Measurements from ENCODE around the gene ERBIN.
"Not testable (repeated sequence)": the region's sequence is repeated elsewhere in the genome, so short reads cannot be mapped to it uniquely, and the experiment has no call there.

The ERBIN gene

GRCh38 chr5:65971643-65972042 is 45.3 kb downstream of the ERBIN start:
- TF ChIP-seq TAF1 (IDR thresholded peaks at IDR 0.05; ENCODE audit: low read depth, low read length) = no peak
- no peak for TF ChIP-seq SPI1 (IDR thresholded peaks at IDR 0.05; ENCODE audit: low read depth, low read length)
- TF ChIP-seq PAX5 (IDR thresholded peaks at IDR 0.05; ENCODE audit: insufficient read depth, low read length, severe bottlenecking) = no peak
- DNase-seq (ENCODE audit: insufficient read length, low spot score) (no peak), FAIRE-seq (no peak)

GRCh38 chr5:65972896-65973295 is 46.5 kb downstream of the ERBIN start:
- not testable (repeated sequence) for DNase-seq (ENCODE audit: insufficient read length, low spot score); FAIRE-seq

DNA sequence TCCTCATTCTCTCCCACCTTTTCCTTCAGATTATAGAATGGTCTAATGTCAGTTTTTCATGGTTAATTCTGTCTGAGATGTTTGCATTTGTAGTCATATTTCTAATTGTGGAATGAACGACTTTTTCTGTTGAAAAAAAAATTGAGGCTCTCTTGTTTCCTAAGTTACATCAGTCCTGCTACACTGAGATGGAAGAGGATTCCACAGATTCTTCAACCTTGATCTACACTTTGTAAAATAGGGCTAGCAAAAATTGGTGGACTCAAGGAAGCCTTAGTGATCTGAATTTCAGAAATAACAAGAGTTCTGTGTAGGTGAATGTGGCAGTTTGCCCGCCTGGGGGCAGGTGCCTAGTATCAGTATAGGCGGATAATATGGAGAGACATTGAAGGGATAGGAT is 51.9 kb downstream of the ERBIN start:
- FAIRE-seq (no peak), DNase-seq (ENCODE audit: insufficient read length, low spot score) (no peak)
- no peak for TF ChIP-seq SPI1 (IDR thresholded peaks at IDR 0.05; ENCODE audit: low read depth, low read length)
- TF ChIP-seq POU2F2 (IDR thresholded peaks at IDR 0.05; ENCODE audit: low read depth, low read length) = no peak
- TF ChIP-seq PAX5 (IDR thresholded peaks at IDR 0.05; ENCODE audit: insufficient read depth, low read length, severe bottlenecking) = no peak
- TF ChIP-seq POLR2AphosphoS5 (IDR thresholded peaks at IDR 0.05; ENCODE audit: low read depth, low read length) = no peak
- TF ChIP-seq TAF1 (IDR thresholded peaks at IDR 0.05; ENCODE audit: low read depth, low read length) = no peak
- no peak for TF ChIP-seq POLR2A (IDR thresholded peaks at IDR 0.05; ENCODE audit: low read depth, low read length)

- no peak for TF ChIP-seq PAX5 (IDR thresholded peaks at IDR 0.05; ENCODE audit: insufficient read depth, low read length, severe bottlenecking)
- no peak for TF ChIP-seq SPI1 (IDR thresholded peaks at IDR 0.05; ENCODE audit: low read depth, low read length)
- TF ChIP-seq POLR2A (IDR thresholded peaks at IDR 0.05; ENCODE audit: low read depth, low read length) = no peak
- no peak for TF ChIP-seq POU2F2 (IDR thresholded peaks at IDR 0.05; ENCODE audit: low read depth, low read length)
- TF ChIP-seq TAF1 (IDR thresholded peaks at IDR 0.05; ENCODE audit: low read depth, low read length) = no peak
- no peak for TF ChIP-seq POLR2AphosphoS5 (IDR thresholded peaks at IDR 0.05; ENCODE audit: low read depth, low read length)
- no peak for DNase-seq (ENCODE audit: insufficient read length, low spot score)
- no peak for FAIRE-seq
These were observed 55.2 kb downstream of the ERBIN start for GRCh38 chr5:65981548-65981947.

DNA sequence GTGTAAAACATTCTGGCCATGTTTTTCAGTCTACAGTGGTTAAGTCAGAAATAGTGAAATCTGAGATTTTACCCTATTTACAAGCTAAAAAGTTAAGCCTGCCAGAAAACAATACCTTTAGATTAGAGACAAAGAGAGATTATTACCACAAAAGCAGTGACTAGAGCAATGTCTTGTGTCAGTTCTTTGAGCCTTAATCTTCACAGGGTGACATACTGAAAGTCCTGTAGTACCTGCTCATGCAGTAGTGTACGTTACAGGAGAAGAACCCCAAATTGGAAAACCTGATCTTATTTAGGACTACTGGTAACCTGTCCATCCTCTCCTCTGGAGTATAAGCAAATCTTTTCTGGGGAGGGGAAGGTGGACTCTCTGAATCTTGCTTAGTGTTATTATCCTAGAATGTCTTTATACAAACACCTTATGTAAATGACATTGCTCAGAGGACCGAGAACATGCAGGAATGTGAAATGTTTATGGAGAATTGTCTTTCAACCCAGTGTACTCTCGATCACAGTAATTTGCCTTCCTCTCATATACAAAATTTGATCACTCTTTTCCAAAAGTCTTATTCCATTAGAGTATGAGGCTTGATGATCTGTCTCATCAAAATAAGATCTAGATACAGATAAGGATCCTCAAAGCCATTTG is 55.7 kb downstream of the ERBIN start:
- DNase-seq (ENCODE audit: insufficient read length, low spot score) (no peak), FAIRE-seq (peak; percentile 58)
- TF ChIP-seq PAX5 (IDR thresholded peaks at IDR 0.05; ENCODE audit: insufficient read depth, low read length, severe bottlenecking) = no peak
- TF ChIP-seq POLR2A (IDR thresholded peaks at IDR 0.05; ENCODE audit: low read depth, low read length) = no peak
- TF ChIP-seq SPI1 (IDR thresholded peaks at IDR 0.05; ENCODE audit: low read depth, low read length) = no peak
- TF ChIP-seq TAF1 (IDR thresholded peaks at IDR 0.05; ENCODE audit: low read depth, low read length) = no peak

DNA sequence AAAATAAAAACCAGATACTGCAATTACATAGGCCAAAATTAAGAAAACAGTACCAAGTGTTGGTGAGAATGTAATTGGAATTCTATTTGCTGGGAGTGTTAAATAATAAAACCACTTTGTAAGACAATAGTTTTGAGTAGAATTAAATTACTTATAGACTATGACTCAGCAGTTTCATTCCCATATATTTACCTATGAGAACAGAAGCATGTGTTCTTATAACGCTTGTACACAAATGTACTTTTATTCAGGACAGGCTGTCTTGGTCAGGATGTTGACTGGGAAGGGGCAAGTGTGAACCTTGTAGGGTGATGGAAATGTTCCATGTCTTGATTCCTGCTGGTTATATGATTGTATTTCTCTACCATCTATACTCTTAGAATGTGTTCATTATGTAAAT is 56.3 kb downstream of the ERBIN start:
- FAIRE-seq (no peak), DNase-seq (ENCODE audit: insufficient read length, low spot score) (no peak)
- TF ChIP-seq POLR2AphosphoS5 (IDR thresholded peaks at IDR 0.05; ENCODE audit: low read depth, low read length) = no peak
- TF ChIP-seq PAX5 (IDR thresholded peaks at IDR 0.05; ENCODE audit: insufficient read depth, low read length, severe bottlenecking) = no peak
- TF ChIP-seq TAF1 (IDR thresholded peaks at IDR 0.05; ENCODE audit: low read depth, low read length) = no peak
- no peak for TF ChIP-seq POU2F2 (IDR thresholded peaks at IDR 0.05; ENCODE audit: low read depth, low read length)
- TF ChIP-seq POLR2A (IDR thresholded peaks at IDR 0.05; ENCODE audit: low read depth, low read length) = no peak
- TF ChIP-seq SPI1 (IDR thresholded peaks at IDR 0.05; ENCODE audit: low read depth, low read length) = no peak

GRCh38 chr5:65984098-65984885 is 57.9 kb downstream of the ERBIN start:
- FAIRE-seq = no peak
- TF ChIP-seq POU2F2 (IDR thresholded peaks at IDR 0.05; ENCODE audit: low read depth, low read length) (no peak), POLR2AphosphoS5 (IDR thresholded peaks at IDR 0.05; ENCODE audit: low read depth, low read length) (no peak), SPI1 (IDR thresholded peaks at IDR 0.05; ENCODE audit: low read depth, low read length) (no peak), TAF1 (IDR thresholded peaks at IDR 0.05; ENCODE audit: low read depth, low read length) (no peak), POLR2A (IDR thresholded peaks at IDR 0.05; ENCODE audit: low read depth, low read length) (no peak), PAX5 (IDR thresholded peaks at IDR 0.05; ENCODE audit: insufficient read depth, low read length, severe bottlenecking) (no peak)
- no peak for DNase-seq (ENCODE audit: insufficient read length, low spot score)

DNA sequence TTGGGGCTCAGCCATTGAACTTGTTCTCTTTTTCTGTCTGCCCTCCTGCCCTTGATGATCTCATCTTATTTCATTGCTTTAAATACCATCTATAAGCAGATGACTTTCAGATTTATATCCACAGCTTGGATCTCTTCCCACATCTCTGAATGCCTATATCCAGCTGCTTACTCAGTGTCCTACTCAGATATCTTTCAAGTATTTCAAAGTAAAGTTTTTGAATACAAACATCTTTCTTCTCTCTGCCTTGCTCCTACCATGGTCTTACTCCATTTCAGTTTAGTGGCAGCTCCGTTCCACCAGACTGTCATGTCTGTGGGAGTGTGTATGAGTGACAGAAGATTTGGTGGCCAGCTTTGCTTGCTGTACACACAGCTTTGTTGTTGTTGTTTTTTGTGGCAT is 59.7 kb downstream of the ERBIN start:
- FAIRE-seq (no peak), DNase-seq (ENCODE audit: insufficient read length, low spot score) (no peak)
- TF ChIP-seq POLR2A (IDR thresholded peaks at IDR 0.05; ENCODE audit: low read depth, low read length) = no peak

- no peak for TF ChIP-seq POU2F2 (IDR thresholded peaks at IDR 0.05; ENCODE audit: low read depth, low read length)
- TF ChIP-seq POLR2AphosphoS5 (IDR thresholded peaks at IDR 0.05; ENCODE audit: low read depth, low read length) = no peak
- TF ChIP-seq SPI1 (IDR thresholded peaks at IDR 0.05; ENCODE audit: low read depth, low read length) = no peak
- no peak for TF ChIP-seq POLR2A (IDR thresholded peaks at IDR 0.05; ENCODE audit: low read depth, low read length)
- no peak for FAIRE-seq
- no peak for DNase-seq (ENCODE audit: insufficient read length, low spot score)
These were observed 60.4 kb downstream of the ERBIN start for GRCh38 chr5:65986796-65987195.

- FAIRE-seq (no peak), DNase-seq (ENCODE audit: insufficient read length, low spot score) (no peak)
- TF ChIP-seq POU2F2 (IDR thresholded peaks at IDR 0.05; ENCODE audit: low read depth, low read length) = no peak
- TF ChIP-seq TAF1 (IDR thresholded peaks at IDR 0.05; ENCODE audit: low read depth, low read length) = no peak
- TF ChIP-seq SPI1 (IDR thresholded peaks at IDR 0.05; ENCODE audit: low read depth, low read length) = no peak
- no peak for TF ChIP-seq PAX5 (IDR thresholded peaks at IDR 0.05; ENCODE audit: insufficient read depth, low read length, severe bottlenecking)
- TF ChIP-seq POLR2A (IDR thresholded peaks at IDR 0.05; ENCODE audit: low read depth, low read length) = no peak
- no peak for TF ChIP-seq POLR2AphosphoS5 (IDR thresholded peaks at IDR 0.05; ENCODE audit: low read depth, low read length)
These were observed 61.6 kb downstream of the ERBIN start for GRCh38 chr5:65987982-65988381.
